Central memory CD8-positive, alpha-beta T cell (primary cell): Measurements from ENCODE around the gene TEX29.

Source experiments
- ATAC-seq: fragments of 150-1000 bp; cut with Tn5 transposase; replicated peaks from 2 replicates; pipeline ENCODE4 v1.10.0; 2022; ENCODE audit warnings: mild to moderate bottlenecking, moderate FRiP score, moderate number of reproducible peaks; ENCODE audit not compliant: poor library complexity, severe bottlenecking; ENCODE audit errors: extremely low read depth
- DNase-seq, 2 donors: peaks; one replicate each; pipeline ENCODE4 v3.0.0; 2021; ENCODE audit warnings: low spot score in 2 of 2
- H3K27ac Mint-ChIP-seq: one replicate; pipeline ENCODE4 v1.8.0; 2022; ENCODE audit warnings: low read depth, mild to moderate bottlenecking, moderate library complexity, mixed read lengths
- H3K27me3 Mint-ChIP-seq: one replicate; pipeline ENCODE4 v1.8.0; 2022; ENCODE audit warnings: mixed read lengths
- H3K36me3 Mint-ChIP-seq: one replicate; pipeline ENCODE4 v1.8.0; 2022; ENCODE audit warnings: mild to moderate bottlenecking, moderate library complexity, mixed read lengths; ENCODE audit not compliant: insufficient read depth
- H3K4me1 Mint-ChIP-seq: one replicate; pipeline ENCODE4 v1.8.0; 2022; ENCODE audit warnings: mixed read lengths
- H3K4me3 Mint-ChIP-seq: one replicate; pipeline ENCODE4 v1.8.0; 2022; ENCODE audit warnings: mild to moderate bottlenecking, moderate library complexity, mixed read lengths
- H3K9me3 Mint-ChIP-seq: one replicate; pipeline ENCODE4 v1.8.0; 2022; ENCODE audit warnings: mixed read lengths

TEX29 gene

DNA sequence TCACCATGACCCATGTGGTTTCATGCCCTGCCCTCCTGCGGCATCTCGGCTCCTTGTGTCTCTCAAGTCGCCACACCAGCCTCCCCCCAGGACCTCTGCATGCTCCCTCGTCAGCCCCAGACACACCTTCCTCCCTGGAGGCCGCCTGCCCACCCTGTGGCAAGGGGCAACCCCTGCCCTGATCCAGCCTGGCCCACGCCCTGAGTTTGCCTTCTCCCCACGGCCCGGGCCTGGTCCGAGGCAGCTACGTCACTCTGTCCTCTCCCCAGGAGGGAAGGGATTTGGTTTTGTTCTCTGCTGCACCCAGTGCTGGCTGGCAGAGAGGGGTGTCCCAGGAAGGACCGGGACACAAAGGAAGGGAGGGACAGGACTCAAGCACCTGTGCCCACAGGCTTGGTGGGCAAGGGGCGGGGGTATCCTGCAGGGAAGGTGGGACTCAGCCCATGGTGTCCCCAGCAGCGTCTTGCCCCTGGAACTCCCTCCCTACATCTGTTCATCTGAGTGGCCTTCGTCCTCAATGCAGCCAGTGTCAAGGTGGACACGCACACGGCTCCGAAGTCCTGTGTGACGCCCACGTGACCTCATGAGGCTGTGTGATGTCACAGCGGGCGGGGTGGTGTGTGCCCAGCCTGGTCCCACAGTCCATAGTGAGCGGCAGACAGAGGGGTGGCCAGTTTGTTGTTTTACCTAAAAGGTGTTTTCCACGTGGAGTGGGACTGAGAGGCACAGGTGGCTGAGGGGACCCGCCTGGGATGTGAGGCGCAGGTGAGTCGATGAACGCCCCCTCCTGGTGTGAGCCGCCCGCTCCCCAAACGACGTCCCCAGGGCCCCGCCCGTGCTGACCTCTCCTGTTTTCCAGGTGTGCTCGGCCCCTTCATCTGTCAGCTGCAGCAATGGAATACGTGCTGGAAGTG, at the start of gene TEX29:
TEX29 (plus strand) TSS at position 645 of the 914 bp plus-strand sequence; CDS start at position 894, 249 bp downstream.
- peaks cover 9% of the 10 kb centered on the region for H3K36me3 Mint-ChIP-seq
- DNase-seq, result no peak
- no peak within 1 kb of the TSS for H3K4me3 Mint-ChIP-seq
- H3K4me1 Mint-ChIP-seq, result peaks cover 8% of the 10 kb centered on the region
- H3K27me3 Mint-ChIP-seq, result peaks cover 21% of the 10 kb centered on the region
- no peak within 1 kb of the TSS for H3K27ac Mint-ChIP-seq
- H3K9me3 Mint-ChIP-seq, result no peaks in the 10 kb centered on the region
- no peak for ATAC-seq

DNA sequence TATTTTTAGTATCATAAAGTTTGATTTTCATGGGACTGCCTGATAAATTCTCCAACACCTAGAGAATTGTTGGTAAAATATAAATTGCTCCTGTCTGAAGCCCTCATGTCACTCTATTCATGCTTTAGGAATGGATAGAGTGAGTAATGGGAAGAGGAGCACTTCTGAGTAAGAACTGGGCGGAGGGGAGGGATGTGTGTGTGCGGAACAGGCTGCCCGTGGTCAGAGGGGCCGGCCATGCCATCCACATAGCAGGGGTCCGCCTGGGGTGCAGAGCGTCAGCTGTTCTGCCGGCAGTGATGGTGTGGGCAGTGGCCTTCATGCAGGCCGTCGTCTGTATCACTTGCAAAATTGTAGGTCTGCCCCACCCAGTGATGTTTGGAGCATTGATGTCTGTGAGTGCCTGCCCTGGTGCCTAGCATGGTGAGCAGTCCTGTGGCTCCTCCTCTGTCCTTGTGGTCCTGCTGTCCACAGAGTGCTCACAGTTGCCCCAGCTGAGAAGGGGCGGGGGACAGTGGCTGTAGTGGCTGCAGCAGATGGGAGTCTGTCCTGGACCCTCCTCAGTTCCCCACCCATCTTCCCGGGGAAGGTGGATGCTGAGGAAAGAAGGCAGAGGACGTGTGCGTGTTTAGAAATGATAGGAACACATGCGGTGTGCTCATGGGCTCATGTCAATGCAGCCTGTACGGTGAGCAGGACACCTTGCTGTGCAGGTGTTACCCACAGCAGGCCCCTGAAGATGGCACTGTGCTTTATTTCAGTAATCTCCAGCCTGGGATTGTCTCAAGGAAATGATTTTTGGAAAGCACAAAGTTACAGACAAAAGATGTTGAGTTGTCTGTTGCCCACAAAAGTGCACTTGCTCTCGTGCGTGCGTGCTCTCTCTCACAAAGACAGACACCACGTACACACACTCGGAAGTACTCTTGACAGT, 49.4 kb upstream of the TEX29 start:
- Mint-ChIP-seq H3K4me3 (no peak overlapping the region), H3K27me3 (no peaks in the 10 kb centered on the region), H3K9me3 (no peaks in the 10 kb centered on the region), H3K36me3 (peaks cover 22% of the 10 kb centered on the region), H3K27ac (no peak overlapping the region), H3K4me1 (peaks cover 11% of the 10 kb centered on the region)
- DNase-seq, result no peak
- ATAC-seq, result no peak

DNA sequence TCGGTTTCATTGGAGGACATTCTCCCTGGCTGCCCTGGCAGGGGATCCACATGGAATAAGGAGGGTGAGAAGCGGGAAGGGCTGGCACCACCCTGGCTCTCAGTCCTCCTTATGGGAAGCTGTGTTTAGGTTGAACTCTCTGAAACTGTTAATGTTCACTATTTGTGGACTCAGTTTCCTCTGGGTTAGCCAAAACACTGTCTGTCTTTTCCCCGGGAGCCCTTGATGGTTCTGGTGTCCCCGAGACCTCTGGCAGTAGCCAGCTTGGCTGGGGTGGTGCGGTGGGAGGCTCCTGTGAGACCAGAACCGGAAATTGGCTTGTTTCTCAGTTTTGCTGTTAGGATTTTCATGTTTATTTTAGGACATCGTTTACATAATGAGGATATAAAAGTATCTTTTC, 48.3 kb upstream of the TEX29 start:
- H3K36me3 Mint-ChIP-seq, result peaks cover 22% of the 10 kb centered on the region
- no peaks in the 10 kb centered on the region for H3K9me3 Mint-ChIP-seq
- peaks cover 6% of the 10 kb centered on the region for H3K4me1 Mint-ChIP-seq
- no peak overlapping the region for H3K27ac Mint-ChIP-seq
- H3K27me3 Mint-ChIP-seq, result no peaks in the 10 kb centered on the region
- ATAC-seq, result no peak
- no peak for DNase-seq
- no peak overlapping the region for H3K4me3 Mint-ChIP-seq

DNA sequence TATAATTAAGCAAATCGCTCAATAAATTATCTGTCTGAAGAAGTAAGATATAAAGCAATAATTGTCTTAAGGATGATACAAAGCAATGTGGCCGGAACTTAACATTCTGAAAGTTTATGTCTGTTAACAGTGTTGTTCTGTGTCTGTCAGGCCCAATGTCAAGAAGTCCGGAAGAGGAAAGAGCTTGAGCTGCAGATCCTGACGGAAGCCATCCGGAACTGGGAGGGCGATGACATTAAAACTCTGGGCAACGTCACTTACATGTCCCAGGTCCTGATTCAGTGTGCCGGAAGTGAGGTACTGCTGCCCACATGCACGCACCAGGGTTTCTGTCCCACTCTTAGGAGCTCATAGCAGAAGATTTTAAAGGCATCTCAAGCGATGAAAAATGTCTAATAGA, 45.1 kb upstream of the TEX29 start:
- ATAC-seq, result no peak
- H3K4me1 Mint-ChIP-seq, result peaks cover 6% of the 10 kb centered on the region
- H3K27me3 Mint-ChIP-seq, result no peaks in the 10 kb centered on the region
- DNase-seq, result no peak
- peaks cover 24% of the 10 kb centered on the region for H3K36me3 Mint-ChIP-seq
- H3K9me3 Mint-ChIP-seq, result no peaks in the 10 kb centered on the region
- no peak overlapping the region for H3K27ac Mint-ChIP-seq
- no peak overlapping the region for H3K4me3 Mint-ChIP-seq

DNA sequence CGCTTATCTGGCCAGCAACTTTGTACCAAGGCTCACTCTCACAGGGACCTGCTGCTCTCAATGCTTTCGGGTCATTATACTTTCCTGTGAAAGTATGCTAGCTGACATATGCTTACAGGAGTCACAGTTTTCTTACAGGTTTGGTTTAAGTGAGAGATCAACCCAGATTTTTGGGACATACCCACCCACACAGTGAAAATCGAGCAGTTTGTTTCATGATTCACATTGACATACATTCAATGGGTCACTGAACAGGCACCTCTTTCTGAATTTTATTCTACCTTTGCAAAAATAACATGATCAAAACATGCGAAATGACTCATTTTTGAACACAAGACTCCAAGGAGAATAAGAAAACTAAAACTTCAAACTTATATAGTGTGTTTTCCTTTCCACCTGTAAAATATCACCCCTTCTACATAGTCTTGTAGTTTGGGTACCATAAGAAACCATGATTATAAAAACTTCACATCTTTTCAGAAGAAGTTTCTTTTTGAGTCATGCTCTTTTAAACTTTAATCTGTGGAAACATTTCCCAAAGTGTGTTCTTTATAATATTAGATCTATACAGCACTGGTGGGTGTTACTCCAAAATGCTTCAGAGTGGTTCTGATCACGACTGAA, 44.3 kb upstream of the TEX29 start:
- H3K4me1 Mint-ChIP-seq, result peaks cover 6% of the 10 kb centered on the region
- H3K36me3 Mint-ChIP-seq, result peaks cover 27% of the 10 kb centered on the region
- ATAC-seq (no peak), DNase-seq (no peak)
- no peak overlapping the region for H3K4me3 Mint-ChIP-seq
- no peaks in the 10 kb centered on the region for H3K27me3 Mint-ChIP-seq
- no peaks in the 10 kb centered on the region for H3K9me3 Mint-ChIP-seq
- no peak overlapping the region for H3K27ac Mint-ChIP-seq

DNA sequence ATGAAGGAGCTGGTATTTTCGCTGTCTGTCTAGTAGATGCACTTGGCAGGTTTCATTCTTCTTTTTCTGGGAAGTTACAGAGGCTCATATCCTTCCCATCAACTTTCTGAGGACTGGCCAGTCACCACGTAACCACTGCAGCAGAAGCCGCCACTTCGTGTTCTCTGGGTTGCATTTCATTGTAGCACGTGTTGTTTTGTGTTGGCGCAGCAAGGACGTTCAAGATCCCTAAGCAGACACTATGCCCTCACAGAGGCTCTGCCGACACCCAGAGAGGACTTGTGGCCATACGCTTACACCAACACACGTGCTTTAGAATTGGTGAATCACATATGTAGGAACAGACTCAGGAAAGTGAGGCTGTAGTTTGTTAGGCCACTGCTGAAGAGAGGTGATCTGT, 42.2 kb upstream of the TEX29 start:
- Mint-ChIP-seq H3K9me3 (no peaks in the 10 kb centered on the region), H3K4me3 (no peak overlapping the region), H3K36me3 (peaks cover 39% of the 10 kb centered on the region), H3K4me1 (no peaks in the 10 kb centered on the region), H3K27me3 (no peaks in the 10 kb centered on the region), H3K27ac (no peak overlapping the region)
- DNase-seq, result no peak
- ATAC-seq, result no peak

DNA sequence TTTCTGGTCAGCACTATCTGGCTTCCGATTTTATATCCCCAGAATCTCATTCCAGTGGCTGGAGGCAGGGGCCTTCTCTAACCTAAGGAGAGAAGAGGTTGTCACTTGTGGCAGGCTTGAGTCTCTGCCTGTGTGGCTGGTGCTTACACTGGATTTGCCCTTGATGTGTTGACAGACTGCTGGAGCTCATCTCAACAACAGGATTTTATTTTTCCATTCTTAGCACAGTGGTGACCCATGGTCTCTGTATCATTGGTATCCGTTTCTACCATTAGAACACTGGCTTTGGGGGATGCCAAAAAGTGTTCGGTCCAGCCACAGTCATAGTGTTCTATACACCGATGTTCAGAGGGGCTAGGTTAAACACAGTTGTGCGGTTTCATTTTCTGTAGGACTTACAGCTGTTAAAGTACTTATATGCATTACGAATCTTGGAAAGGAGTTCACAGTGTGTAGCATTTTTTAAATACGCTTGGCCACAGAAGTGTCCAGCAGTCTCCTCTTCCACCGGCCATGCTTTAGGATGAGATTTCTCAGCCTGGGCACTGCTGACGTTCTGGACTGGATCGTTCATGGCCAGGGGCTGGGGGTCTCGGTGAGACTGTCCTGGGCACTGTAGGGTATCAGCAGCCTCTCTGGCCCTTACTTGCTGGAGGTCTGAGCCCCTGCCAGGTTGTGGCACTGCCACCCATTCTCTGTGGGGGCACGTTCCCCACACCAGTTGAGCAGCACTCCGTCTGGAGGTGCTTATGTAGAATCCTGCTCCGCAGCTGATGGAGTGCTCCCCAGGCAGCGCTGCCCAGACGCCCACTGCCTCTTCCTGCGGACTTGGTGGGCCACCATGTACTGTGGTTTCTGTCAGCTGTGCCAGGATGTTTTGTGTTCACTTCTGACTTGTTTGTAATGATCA, 41.4 kb upstream of the TEX29 start:
- DNase-seq (no peak), ATAC-seq (no peak)
- no peaks in the 10 kb centered on the region for H3K9me3 Mint-ChIP-seq
- peaks cover 46% of the 10 kb centered on the region for H3K36me3 Mint-ChIP-seq
- no peaks in the 10 kb centered on the region for H3K4me1 Mint-ChIP-seq
- H3K4me3 Mint-ChIP-seq, result no peak overlapping the region
- H3K27ac Mint-ChIP-seq, result no peak overlapping the region
- H3K27me3 Mint-ChIP-seq, result no peaks in the 10 kb centered on the region

DNA sequence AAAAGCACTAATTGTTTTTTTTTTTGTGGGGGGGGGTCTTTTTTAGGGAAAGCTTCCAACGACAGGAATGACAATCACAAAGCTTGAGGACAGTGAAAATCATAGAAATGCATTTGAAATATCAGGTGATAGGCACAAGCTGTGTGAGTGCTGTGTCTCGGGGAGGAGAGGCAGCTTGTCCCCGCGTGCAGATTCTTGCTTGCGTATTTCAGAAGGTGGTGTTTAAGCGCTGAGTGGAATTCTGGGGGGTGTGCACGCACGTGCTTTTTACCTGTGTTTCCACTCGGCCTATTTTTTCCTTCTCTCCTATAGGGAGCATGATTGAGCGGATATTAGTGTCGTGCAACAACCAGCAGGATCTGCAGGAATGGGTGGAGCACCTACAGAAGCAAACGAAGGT, 40.2 kb upstream of the TEX29 start:
- DNase-seq (no peak), ATAC-seq (no peak)
- peaks cover 43% of the 10 kb centered on the region for H3K36me3 Mint-ChIP-seq

DNA sequence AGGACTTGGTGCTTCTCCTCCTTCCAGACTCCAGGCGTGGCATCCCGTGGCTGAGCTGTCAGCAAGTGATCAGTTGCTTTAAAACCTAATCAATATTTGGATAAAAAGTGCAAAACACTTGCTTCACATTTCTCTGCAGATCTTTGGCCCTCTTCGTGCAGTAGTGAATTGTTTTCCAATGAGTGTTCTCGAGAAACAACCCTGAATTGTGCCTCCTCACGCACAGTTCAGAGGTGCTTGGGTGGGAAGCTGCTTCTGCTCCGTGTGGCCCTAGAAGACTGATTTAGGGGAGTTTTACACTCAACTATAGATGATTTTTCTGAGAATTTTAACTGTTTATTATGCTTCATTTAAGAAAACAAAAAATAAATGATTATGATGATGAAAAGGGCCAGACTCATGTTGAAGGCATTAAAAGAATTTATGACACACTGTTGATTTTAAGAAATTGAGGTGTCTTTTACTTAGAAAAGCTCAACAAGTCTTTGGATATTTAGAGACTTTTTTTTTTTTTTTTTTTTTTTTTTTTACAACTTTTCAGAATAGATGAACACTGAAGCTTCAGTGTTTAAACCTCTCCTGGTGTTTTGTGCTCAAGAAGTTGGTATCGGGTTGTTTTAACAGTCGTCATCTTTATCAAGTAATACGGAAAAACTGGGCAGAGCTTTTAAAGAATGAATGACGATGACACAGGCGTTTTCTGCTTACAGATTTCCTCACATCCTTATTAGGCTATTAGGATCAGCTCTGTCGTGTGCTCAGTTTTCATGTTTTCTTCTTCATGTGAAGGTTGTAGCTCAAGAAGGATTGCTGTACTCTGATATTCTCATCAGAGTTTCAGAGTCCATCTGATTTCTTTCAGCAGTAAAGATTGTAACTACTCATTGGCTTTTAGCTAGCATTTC, 39.5 kb upstream of the TEX29 start:
- Mint-ChIP-seq H3K27ac (no peak overlapping the region), H3K36me3 (peaks cover 45% of the 10 kb centered on the region), H3K9me3 (no peaks in the 10 kb centered on the region), H3K27me3 (no peaks in the 10 kb centered on the region), H3K4me1 (no peaks in the 10 kb centered on the region), H3K4me3 (no peak overlapping the region)
- DNase-seq (no peak), ATAC-seq (no peak)

More for the DNA sequence above, 40.2 kb upstream of the TEX29 start:
- no peak overlapping the region for H3K4me3 Mint-ChIP-seq
- H3K27me3 Mint-ChIP-seq, result no peaks in the 10 kb centered on the region
- no peak overlapping the region for H3K27ac Mint-ChIP-seq
- no peaks in the 10 kb centered on the region for H3K4me1 Mint-ChIP-seq
- H3K9me3 Mint-ChIP-seq, result no peaks in the 10 kb centered on the region

DNA sequence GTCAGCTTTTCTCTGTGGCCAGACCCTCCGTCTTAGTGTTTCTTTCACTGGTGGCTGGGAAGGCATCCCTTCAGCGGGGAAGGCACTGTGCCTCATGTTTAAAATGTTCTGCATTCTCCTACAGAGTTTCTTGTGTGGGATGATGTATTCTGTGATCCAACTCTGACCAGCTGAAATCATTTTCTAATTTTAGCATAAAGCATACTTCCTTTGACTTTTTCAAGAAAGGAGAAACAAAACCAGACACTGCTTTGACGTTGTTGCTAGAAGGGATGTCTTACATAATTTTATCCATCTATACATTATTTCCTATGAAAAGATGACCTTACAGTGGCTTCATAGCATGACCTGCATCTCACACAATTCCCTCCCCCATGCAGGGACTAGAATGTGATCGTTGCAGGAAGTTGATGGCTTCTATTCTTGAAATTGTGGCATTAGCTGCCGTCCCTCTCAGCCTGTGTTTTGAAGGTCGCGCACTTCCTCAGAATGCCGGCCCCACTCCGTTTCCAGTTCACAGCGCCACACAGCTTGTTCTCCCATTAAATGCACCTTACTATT, 38.6 kb upstream of the TEX29 start:
- H3K4me1 Mint-ChIP-seq, result no peaks in the 10 kb centered on the region
- H3K27me3 Mint-ChIP-seq, result no peaks in the 10 kb centered on the region
- peaks cover 45% of the 10 kb centered on the region for H3K36me3 Mint-ChIP-seq
- no peak for ATAC-seq
- no peaks in the 10 kb centered on the region for H3K9me3 Mint-ChIP-seq
- no peak overlapping the region for H3K27ac Mint-ChIP-seq
- H3K4me3 Mint-ChIP-seq, result no peak overlapping the region
- no peak for DNase-seq

DNA sequence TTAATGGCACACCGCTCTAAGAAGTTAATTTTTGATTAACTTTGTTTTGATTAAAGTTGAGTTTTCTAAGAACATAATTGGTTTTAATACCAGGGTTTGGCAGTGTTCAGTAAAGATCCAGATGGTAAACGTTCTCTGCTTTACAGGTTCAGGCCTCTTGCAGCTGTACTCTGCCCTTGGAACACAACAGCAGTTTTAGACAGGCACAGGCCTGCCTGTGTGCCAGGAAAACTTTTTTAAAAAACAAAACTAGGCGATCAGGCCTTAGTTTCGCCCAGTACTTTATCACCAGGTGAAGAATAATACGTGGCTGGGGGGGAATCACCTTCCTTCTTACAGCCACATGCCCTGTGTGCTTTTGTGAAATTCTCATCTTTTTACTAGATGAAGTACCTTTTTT, 38.0 kb upstream of the TEX29 start:
- no peaks in the 10 kb centered on the region for H3K4me1 Mint-ChIP-seq
- DNase-seq (no peak), ATAC-seq (no peak)
- H3K36me3 Mint-ChIP-seq, result peaks cover 51% of the 10 kb centered on the region
- H3K9me3 Mint-ChIP-seq, result no peaks in the 10 kb centered on the region
- H3K27me3 Mint-ChIP-seq, result no peaks in the 10 kb centered on the region
- no peak overlapping the region for H3K27ac Mint-ChIP-seq
- H3K4me3 Mint-ChIP-seq, result no peak overlapping the region
